Activated T-cell treated with anti-CD3 and anti-CD28 coated beads for 1 hour (primary cell): Measurements from ENCODE around the gene DOCK9.

Experiments used
- DNase-seq: peaks from one replicate; pipeline ENCODE4 v3.0.0-alpha.2; 2020; ENCODE audit warnings: low read depth

Gene DOCK9

DNA sequence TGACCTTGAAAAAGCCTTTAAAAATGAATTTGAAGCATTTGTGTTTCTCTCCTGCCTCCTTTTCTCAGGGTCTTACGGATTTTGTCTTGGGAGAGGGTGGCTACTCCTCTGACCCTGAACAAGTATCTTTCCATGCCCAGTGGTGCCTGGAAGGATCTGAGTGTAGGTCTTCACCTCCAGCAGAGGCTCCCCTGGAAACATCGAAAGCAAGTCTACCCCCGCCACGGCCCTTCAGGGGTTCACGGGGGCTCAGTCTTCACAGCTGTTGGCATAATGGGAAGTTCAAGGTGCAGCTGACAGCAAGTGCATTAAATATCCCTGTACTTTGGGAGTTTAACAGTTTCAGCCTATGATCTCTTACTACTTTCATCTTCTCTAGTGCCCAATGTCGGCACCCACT, 182.6 kb downstream of the DOCK9 start:
- DNase-seq = no peak

DNA sequence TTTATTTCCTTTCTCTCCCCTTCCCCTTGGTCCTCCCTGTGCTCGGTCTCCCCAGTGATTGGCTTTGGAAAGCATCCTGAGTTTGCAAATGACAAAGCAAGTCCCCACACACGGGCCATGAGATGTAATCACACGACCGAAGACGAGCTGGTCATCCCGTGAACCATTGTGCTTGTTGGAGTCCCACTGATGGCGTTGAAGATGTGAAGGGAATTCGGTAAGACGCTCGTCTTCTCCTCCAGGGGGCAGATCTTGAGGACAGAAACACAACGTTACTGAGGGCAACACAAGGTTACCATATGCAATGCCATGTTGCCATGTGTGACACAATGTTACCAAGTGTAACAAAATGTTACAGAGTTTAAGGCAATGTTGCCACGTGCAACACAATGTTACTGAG, 183.4 kb downstream of the DOCK9 start:
- no peak for DNase-seq

GRCh38 chr13:98792785-98793495, 184.9 kb downstream of the DOCK9 start:
- no peak for DNase-seq

DNA sequence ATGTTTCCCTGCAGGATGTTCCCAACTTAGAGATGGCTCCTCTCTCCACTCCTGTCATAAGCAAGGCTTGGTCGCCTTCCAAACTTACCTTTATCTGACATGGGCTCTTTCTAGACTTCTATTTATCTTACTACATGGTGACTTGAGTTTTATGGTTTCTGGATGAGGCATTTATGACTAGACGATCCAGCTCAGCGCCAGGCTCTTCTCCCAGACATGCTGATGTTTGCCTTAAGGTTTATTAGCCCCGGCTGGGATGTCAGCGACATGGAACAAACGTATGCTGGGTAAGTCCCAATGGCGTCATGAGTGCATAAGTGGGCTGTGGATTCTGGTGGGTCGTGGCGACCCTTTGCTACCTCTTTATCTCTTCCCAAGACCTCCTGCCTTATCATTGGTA, 185.5 kb downstream of the DOCK9 start:
- no peak for DNase-seq

GRCh38 chr13:98791611-98792010, 186.3 kb downstream of the DOCK9 start:
- no peak for DNase-seq

DNA sequence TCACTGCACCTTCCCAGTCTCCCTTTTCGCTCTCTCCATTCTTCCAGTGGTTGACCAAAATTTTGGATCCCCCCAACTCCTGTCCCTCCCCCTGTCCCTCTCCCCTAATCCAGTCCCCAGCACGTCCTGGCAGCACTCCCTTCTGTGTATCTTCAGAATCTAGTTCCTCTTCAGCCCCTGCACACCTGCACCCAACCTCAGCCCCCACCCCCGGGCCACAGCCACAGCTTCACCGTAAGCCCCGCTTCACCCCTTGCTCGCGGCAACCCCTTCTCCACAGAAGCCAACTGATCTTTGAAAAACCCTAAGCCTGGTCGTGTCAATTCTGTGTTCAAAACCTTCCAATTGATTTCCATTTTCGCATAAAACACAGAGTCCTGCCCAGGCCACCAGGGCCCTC, 189.9 kb downstream of the DOCK9 start:
- DNase-seq = no peak

DNA sequence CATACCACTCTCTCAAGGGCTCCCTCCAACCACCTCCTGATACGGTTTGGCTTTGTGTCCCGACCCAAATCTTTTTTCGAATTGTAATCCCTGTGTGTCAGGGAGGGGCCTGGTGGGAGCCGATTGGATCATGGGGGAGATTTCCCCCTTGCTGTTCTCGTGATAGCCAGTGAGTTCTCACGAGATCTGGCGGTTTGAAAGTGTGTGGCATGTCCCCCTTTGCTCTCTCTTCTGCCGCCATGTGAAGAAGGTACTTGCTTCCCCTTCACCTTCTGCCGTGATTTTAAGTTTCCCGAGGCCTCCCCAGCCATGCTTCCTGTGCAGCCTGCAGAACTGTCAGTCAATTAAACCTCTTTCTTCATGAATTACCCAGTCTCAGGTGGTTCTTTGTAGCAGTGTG, 190.7 kb downstream of the DOCK9 start:
- DNase-seq = no peak

DNA sequence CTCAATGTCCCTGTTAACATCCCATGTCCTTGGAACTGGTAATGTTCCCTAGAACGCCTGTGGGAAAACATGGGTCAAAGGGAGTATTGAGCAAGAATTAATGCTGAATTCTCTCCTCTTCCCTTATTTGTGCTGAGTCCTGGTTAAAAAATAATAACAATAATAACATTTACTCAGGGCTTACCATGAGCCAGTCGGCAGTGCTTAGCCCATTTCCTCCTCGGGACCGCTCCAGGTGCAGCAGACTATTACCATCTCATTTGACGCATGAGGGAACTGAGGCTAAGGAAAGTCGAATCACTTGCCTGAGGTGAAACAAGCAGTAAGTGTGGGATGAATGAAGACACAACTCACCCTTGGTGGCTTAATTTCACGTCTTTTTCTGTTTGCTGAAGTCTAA, 191.8 kb downstream of the DOCK9 start:
- DNase-seq = no peak

DNA sequence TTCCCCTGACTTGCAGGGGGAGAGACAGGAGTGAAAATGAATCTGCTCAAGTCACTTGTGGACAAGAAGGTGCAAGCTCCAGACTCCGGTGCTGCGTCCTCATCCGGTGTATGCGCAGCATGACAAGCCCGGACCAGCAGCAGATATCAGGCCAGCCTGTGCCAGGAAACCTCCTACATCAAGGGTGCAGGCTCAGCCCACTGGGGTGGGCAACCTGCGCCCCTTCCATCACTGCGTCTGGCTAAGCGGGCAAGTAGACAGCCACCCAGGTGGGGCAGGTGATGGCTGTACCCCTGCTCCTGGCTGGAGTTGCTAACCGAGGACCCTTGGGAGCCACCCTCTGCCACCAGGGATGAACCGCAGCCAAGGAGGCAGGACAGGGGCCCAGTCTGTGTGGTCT, 192.5 kb downstream of the DOCK9 start:
- no peak for DNase-seq

DNA sequence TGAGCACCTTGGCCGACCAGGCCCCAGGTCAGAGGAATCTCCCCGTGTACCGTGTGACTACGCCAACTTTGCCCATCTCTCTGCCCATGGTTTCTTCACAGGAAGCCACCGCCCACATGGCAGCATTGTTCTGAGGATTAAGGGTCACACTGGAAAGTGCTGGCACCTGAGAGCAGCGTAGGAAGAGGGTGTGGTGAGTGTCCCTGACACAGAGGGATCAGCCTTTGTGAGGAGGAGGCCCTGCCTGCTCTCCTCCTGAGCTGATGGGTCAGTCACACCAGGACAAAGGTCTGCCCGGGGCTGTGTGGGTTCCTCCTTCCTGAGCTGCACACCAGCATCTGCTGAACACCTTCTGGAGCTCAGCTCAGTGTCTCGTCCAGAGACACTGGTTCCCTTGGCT, 193.2 kb downstream of the DOCK9 start:
- DNase-seq = no peak

DNA sequence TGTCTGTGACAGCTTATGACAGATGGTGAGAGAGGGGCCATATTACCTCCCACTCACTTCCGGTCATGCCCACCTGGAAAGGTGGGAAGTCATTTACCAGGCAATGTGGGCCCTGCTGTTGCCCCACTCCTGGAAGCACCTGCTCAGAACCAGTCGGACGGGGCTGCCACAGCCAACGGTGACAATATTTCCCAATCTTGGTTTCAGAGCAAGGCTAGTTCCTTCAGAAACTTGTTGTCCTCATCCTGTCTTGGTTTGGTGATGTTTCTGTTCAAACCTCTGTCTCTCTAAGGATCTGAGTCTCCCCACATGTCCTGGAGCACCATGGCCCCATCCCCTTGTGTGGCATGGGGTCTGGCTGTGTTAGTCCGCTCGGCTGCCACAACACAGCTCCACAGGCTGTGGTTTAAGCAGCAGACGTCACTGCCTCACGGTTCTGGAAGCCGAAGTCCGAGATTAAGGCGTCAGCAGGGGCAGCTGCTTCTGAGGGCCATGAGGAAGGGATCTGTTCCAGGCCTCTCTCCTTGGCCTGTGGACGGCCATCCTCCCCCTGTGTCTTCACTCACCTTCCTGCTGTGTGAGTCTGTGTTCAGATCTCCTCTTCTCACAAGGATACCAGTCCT, 193.9 kb downstream of the DOCK9 start:
- no peak for DNase-seq

GRCh38 chr13:98782654-98783053, 195.2 kb downstream of the DOCK9 start:
- DNase-seq = no peak

DNA sequence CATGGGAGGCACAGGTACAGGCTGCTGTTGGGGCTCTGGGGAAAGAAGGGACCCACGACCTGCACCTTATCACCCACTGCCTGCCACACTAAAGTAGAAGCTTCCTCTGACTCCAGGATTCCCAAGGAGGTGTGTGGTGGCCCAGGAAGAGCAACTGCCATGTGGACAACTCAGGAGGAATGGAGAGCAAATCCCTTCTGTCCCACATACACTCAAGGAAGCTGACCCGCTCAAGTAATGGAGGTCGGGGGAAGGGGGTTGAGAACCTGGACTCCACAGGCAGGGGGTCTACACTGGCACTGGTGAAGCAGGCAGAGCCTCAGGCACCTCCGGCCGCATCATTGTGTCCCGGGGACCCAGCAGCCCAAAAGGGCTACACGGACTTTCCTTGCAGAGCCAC, 196.0 kb downstream of the DOCK9 start:
- no peak for DNase-seq

DNA sequence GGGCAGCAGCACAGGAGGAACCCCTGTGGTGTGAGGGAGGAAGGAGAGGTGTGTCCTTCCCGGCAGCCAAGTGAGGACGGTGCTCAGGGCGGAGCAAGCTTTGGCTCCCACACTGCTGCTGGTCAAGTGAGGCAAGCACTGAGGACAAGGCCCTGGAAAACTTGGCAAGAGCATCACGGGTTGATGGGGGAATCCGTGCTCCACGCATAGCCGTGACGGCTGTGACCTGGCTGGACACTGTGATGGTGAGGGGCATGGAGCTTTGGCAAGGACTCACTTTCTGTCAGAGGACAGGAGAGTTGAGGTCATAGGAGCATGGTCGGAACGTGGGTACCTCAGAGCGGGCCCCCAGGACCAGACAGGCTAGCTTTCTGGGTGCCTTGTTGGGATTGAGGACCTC, 196.4 kb downstream of the DOCK9 start:
- no peak for DNase-seq

DNA sequence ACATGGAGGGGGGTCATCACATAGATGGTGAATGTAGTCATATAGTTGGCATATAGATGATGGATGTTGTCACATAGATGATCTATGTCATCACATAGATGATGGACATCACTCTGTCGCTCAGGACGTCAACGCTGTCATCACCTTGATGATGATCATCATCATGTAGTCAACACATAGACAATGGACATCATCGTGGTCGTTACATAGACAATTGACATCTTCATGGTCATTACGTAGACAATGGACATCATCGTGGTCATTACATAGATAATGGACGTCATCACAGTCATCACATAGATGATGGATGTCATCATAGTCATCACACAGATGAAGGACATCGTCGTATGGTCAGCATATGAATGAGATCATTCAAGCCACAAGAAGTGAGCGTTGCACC, 196.8 kb downstream of the DOCK9 start:
- DNase-seq = no peak

DNA sequence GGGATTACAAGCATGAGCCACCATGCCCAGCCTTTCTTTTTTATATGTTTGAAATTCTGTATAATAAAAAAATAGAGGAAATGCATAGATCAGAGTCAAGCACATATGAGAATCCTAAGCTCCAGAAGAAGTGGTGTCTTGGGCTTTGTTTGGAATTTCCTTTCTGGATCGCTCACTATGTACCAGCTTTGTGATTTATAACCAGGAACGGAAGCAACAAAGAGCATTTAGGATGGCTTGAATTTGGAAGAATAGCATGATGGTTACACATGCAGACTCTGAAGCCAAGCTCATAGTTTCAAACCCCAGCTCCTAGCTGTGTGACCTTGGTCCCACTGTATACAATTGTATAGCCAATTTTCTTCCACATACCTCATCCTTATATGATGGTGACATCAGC, 197.4 kb downstream of the DOCK9 start:
- no peak for DNase-seq

DNA sequence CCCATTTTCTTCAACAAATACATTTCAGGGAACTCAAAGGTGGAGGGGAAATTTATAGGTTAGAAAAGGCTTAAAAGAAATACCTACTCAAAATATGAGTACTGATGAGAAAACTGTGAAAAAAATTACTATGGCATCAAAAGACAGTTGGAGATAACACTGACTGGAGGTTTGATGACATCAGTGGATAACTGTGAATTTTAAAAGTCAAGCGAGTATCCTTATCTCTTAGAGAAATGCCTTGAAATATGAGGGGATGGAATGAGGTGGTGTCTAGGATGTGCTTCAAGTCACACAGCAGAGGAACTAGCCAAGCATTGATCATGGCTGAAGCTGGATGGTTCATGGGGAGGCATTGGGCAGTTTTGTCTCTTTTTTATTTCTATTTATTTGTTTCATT, 198.2 kb downstream of the DOCK9 start:
- DNase-seq = no peak

- no peak for DNase-seq
Observed at GRCh38 chr13:98778749-98779148, 199.1 kb downstream of the DOCK9 start.

DNA sequence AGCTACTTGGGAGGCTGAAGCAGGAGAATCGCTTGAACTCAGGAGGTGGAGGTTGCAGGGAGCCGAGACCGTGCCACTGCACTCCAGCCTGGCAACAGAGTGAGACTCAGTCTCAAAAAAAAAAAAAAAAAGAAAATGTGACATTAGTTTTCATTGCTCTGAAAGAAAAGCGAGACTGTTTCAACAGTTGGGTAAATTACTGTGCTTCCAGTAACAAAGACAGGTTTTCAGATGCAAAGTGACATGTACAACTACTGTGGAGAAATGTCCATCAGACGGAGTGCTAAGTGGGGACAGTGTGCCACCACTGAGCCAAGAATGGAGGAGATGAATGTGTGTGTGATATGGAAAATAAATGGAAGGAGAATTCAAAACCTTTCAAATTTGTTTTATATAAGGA, 201.2 kb downstream of the DOCK9 start:
- DNase-seq = no peak

GRCh38 chr13:98775844-98776598, 201.8 kb downstream of the DOCK9 start:
- DNase-seq = no peak

DNA sequence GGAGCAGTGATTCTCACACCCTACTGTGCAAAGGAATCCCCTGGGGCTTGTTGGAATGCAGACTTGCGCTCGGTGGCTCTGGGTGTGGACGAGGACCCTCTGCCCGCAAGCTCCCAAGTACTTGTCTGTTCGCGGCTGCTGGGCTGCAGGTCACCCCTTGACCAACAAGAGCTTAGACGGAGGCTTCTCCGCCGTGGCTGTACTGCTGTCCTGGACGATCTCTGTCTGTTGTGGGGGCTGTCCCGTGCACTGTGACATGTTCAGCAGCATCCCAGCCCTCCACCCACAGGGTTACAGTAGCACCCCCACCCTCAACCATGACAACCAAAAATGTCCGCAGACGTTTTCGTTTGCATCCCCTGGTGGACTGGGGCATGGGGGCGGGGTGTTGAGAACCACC, 202.5 kb downstream of the DOCK9 start:
- no peak for DNase-seq

DNA sequence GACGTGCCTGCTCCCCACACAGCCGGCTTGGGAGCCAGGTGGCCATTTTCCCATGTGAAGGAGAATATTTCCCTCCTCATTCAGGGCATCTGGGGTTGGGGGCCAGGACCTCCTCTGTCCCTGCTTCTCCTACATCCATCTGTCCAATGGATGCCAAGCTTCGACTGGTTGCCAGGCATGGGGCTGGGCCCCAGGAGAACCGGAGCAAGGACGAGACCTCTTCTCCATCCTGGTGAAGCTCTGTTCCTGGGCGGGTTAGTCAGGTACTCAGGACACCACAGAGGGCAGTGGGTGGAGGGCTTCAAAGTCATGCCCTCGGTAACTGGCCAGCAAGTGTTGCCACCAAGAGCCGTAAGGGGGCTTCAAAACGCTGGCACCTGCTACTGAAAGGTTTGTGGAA, 203.1 kb downstream of the DOCK9 start:
- DNase-seq = no peak

DNA sequence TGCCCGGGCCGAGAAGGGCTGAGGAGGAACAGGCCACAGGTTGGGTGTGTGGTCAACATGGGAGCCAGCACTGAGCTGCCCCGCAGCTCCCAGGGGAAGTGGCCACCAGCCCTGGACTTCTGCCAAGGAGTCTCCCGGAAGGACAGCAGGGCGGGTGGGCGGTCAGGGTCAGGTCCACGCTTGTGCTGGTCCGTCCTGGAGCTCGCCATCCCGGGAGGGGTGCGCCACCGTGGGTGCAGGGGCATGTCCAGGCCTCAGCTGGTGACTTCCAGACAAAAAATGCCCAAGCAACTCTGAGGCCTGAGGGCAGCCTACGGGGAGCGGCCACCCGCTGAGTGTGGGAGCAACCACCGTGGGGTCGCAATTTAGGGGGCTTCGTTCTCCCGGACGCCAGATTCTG, 203.9 kb downstream of the DOCK9 start:
- no peak for DNase-seq
